Aorta (tissue), 5 donors: ENCODE measurements around the gene KANTR. TPM values are rescaled to one million over a fixed set of nuclear protein-coding genes. Genes with fewer than 3 reads are reported as not detected.

Source experiments
- ATAC-seq: fragments of 200-7000 bp; cut with Tn5 transposase; one replicate; pipeline ENCODE4 v1.9.1; 2022; ENCODE audit warnings: moderate library complexity; ENCODE audit not compliant: low FRiP score
- DNase-seq, 2 donors: peaks; one replicate each; pipeline ENCODE4 v3.0.0-alpha.2; 2020
- H3K27ac ChIP-seq, 2 donors: one replicate each; pipeline ENCODE4 v1.5.1; 2013; ENCODE audit warnings: low read length in 2 of 2, mild to moderate bottlenecking in 2 of 2, moderate library complexity in 2 of 2, control low read depth in 1 of 2, inconsistent platforms in 1 of 2, low read depth in 1 of 2
- H3K27me3 ChIP-seq, 2 donors: one replicate each; pipeline ENCODE4 v1.6.1; 2013; ENCODE audit warnings: control low read depth in 1 of 2, low read length in 1 of 2, mild to moderate bottlenecking in 1 of 2, moderate library complexity in 1 of 2; ENCODE audit not compliant: insufficient read depth in 2 of 2, control insufficient read depth in 1 of 2
- H3K36me3 ChIP-seq, 2 donors: one replicate each; pipeline ENCODE4 v1.6.1; 2013; ENCODE audit warnings: control low read depth in 1 of 2, low read length in 1 of 2, mild to moderate bottlenecking in 1 of 2; ENCODE audit not compliant: insufficient read depth in 2 of 2, control insufficient read depth in 1 of 2
- H3K4me1 ChIP-seq, 2 donors: one replicate each; pipeline ENCODE4 v1.6.1; 2013; ENCODE audit warnings: low read length in 2 of 2, control low read depth in 1 of 2, mild to moderate bottlenecking in 1 of 2, moderate library complexity in 1 of 2; ENCODE audit not compliant: insufficient read depth in 2 of 2, control insufficient read depth in 1 of 2
- H3K4me3 ChIP-seq, 2 donors: one replicate each; pipeline ENCODE4 v1.5.1; 2013; ENCODE audit warnings: low read length in 2 of 2, control low read depth in 1 of 2, mild to moderate bottlenecking in 1 of 2
- H3K9me3 ChIP-seq: one replicate; pipeline ENCODE4 v1.6.1; 2013; ENCODE audit warnings: mild to moderate bottlenecking, low read length; ENCODE audit not compliant: control insufficient read depth
- WGBS, 2 donors: extraction: QIAGEN DNeasy Blood & Tissue Kit; methylation state at CpG; one replicate each; pipeline ENCODE4 v1.1.7; 2013; 5-methylcytosine and 5-hydroxymethylcytosine counted together
- intact Hi-C, 2 donors: fragments of 100-400 bp; cut with DNase I; formaldehyde crosslinking; loops; one replicate each; pipeline versions ENCODE4 v1.14.2 to v1.15.0; 2022
- polyA plus RNA-seq, 2 donors: library from polyadenylated mRNA; stranded (reverse); fragments of 200-250 nt; gene quantifications; one replicate each; pipeline ENCODE4 v1.2.3, GENCODE V29; 2013
- total RNA-seq, 2 donors: library from RNA; stranded (reverse); fragmentation: NEBNext Ultra II Directional; extraction: Animal tissue kit (Norgen Biotek cat#: 25700); gene quantifications; one replicate each; pipeline ENCODE4 v1.2.1, GENCODE V29; 2021
- donor health status: healthy with polysubstance abuse.
- donor health status: Bipolar disorder and iron deficiency.
- donor health status: DM: no; HTN: no; CAD: no.
- donor health status: DM: no; HTN: no; CAD: no.
- donor health status: DM: yes; HTN: yes; CAD: no.

KANTR gene
- total and polyA plus RNA-seq, 4 donors: 1.6 to 27.7 (median 13.0) TPM

- Histone ChIP-seq H3K36me3 (no peaks in the 10 kb centered on the region), H3K4me1 (no peaks in the 10 kb centered on the region), H3K4me3 (no peak overlapping the region), H3K9me3 (no peaks in the 10 kb centered on the region), H3K27me3 (no peaks in the 10 kb centered on the region), H3K27ac (no peak overlapping the region)
- intact Hi-C loops: no loop called here
- 93 to 97% methylated on average over 7 of the region's 7 CpGs for WGBS, 2 donors
- DNase-seq: no peak
- no peak for ATAC-seq
These were observed 77.4 kb downstream of the KANTR start for GRCh38 chrX:53171356-53171755.

Other genes with a start within 250 kb of the KANTR start
- not detected for gene XAGE3, start 226.1 kb upstream of the KANTR start, total RNA-seq
- not detected for gene XAGE3, start 226.1 kb upstream of the KANTR start, polyA plus RNA-seq
- gene FAM156B, start 196.8 kb upstream of the KANTR start, total RNA-seq: 10 to 100 TPM; 14.1 to 21.5 TPM
- gene FAM156B, start 196.8 kb upstream of the KANTR start, polyA plus RNA-seq: 100 to 1,000 TPM in 1 of 2 donors, 1 to 10 TPM in 1; 4.0 to 126 TPM
- 10 to 100 TPM; 14.7 to 29.5 TPM for gene FAM156A, start 135.6 kb upstream of the KANTR start, total RNA-seq
- 10 to 100 TPM in 1 of 2 donors, 1 to 10 TPM in 1; 5.8 to 40.3 TPM for gene FAM156A, start 135.6 kb upstream of the KANTR start, polyA plus RNA-seq
- gene GPR173, start 45.4 kb upstream of the KANTR start, total RNA-seq: 1 to 10 TPM; 4.0 to 7.1 TPM
- gene GPR173, start 45.4 kb upstream of the KANTR start, polyA plus RNA-seq: 1 to 10 TPM in 1 of 2 donors, under 1 TPM in 1; under 0.01 to 1.6 TPM
- 10 to 100 TPM; 65.0 to 89.3 TPM for gene TSPYL2, start 11.8 kb upstream of the KANTR start, total RNA-seq
- 100 to 1,000 TPM in 1 of 2 donors, 10 to 100 TPM in 1; 29.3 to 256 TPM for gene TSPYL2, start 11.8 kb upstream of the KANTR start, polyA plus RNA-seq
- gene KDM5C, start 131.1 kb downstream of the KANTR start, total RNA-seq: 100 to 1,000 TPM in 1 of 2 donors, 10 to 100 TPM in 1; 78.7 to 118 TPM
- gene KDM5C, start 131.1 kb downstream of the KANTR start, polyA plus RNA-seq: 10 to 100 TPM; 14.0 to 37.1 TPM
- 10 to 100 TPM; 17.1 to 27.4 TPM for gene IQSEC2, start 187.4 kb downstream of the KANTR start, total RNA-seq
- gene IQSEC2, start 187.4 kb downstream of the KANTR start, polyA plus RNA-seq: 10 to 100 TPM; 15.2 to 15.4 TPM